Fibroblast of pulmonary artery (primary cell): ENCODE data around the gene METRN.
"Not testable (repeated sequence)": the region's sequence is repeated elsewhere in the genome, so short reads cannot be mapped to it uniquely, and the experiment has no call there.

Experiments used
- DNase-seq: peaks from one replicate; pipeline ENCODE4 v3.0.0-alpha.2; 2010; ENCODE audit warnings: low read depth
- H3K4me3 ChIP-seq: replicated peaks from 2 replicates; pipeline ENCODE4 v1.5.1; 2011; ENCODE audit warnings: low read depth, mild to moderate bottlenecking, control low read depth, low read length, moderate library complexity
- CTCF ChIP-seq: IDR thresholded peaks from 2 replicates; pipeline ENCODE4 v1.5.1; 2011; ENCODE audit warnings: mild to moderate bottlenecking, control low read depth, low read length, inconsistent platforms; ENCODE audit errors: missing control alignments

Gene METRN

GRCh38 chr16:747978-748746 lies 33.2 kb downstream of the METRN start:
- H3K4me3 ChIP-seq: no peak overlapping the region
- TF ChIP-seq CTCF: no peak
- no peak for DNase-seq

DNA sequence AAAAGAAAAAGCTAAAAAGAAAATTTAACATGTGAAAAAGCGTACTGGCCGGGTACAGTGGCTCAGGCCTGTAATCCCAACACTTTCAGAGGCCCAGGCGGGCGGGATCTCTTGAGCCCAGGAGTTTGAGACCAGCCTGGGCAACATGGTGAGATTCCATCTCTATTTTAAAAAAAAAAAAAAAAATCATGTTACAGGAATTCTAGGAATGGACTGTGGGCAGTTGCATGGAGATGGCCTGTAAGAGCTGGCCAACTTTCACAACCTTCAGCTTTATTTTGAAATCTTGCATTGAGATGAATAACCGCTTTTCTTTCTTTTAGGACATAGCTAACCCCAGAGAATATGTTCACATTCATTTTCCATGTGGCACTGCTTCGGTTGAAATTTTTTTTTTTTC lies 34.1 kb downstream of the METRN start:
- no peak for TF ChIP-seq CTCF
- peak; percentile 80 for DNase-seq
- H3K4me3 ChIP-seq: no peak overlapping the region

DNA sequence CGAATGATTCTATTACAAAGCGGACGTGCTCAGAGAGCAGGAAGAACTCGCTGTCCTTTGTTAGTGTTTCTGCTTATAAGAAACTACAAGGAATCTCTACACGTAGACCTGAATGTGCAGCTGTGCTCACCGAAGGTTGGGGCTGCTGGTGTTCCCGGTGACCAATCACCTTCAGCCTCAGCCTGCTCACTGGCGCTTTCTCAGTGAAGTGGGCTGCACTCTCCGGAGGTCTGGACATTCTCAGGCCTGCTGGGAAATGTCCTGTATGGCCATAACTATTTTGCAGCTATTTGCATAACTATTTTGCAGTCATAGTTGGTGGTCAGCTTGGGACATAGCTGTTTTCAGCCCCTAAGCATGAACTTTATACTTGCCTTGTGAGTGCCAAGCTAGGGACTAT lies 35.6 kb downstream of the METRN start:
- H3K4me3 ChIP-seq: no peak overlapping the region
- no peak for DNase-seq
- TF ChIP-seq CTCF: no peak

- no peak for TF ChIP-seq CTCF
- DNase-seq: no peak
- no peak overlapping the region for H3K4me3 ChIP-seq
These were observed 36.5 kb downstream of the METRN start for GRCh38 chr16:751152-752006.

- no peak overlapping the region for H3K4me3 ChIP-seq
- no peak for TF ChIP-seq CTCF
- DNase-seq: no peak
These were observed 37.0 kb downstream of the METRN start for GRCh38 chr16:752007-752312.

GRCh38 chr16:754121-754607 lies 39.2 kb downstream of the METRN start:
- not testable (repeated sequence) for DNase-seq, H3K4me3 ChIP-seq

DNA sequence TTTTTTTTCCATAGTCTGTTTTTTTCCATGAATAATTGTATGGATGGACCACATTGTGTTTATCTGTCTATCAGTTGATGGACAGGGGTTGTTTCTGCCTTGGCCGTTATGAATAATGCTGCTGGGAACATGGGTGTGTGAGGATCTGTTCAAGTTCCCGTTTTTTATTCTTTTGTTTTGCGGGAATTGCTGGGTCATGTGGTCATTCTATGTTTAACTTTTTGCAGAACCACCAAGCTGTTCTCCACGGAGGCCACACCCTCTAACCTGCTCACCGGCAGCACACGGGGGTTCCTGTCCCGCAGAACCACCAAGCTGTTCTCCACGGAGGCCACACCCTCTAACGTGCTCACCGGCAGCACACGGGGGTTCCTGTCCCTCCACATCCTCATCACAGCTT lies 39.7 kb downstream of the METRN start:
- H3K4me3 ChIP-seq: no peak overlapping the region
- no peak for TF ChIP-seq CTCF
- DNase-seq: no peak
